IMR-90 (cell line): Measurements from ENCODE around the gene UBA7. TPM values are rescaled to one million over a fixed set of nuclear protein-coding genes. Genes with fewer than 3 reads are reported as not detected.

Experiments
- ATAC-seq: fragments of 200-7000 bp; cut with Tn5 transposase; 2 replicates; pipeline ENCODE4 v1.9.1; 2020; ENCODE audit warnings: low read depth, mild to moderate bottlenecking, moderate library complexity
- BruUV-seq: library from RNA; stranded (reverse); fragments of 400-500 nt; replicated peaks from 2 replicates; lab custom pipeline; 2021; lab: Mats Ljungman, UMichigan
- CTCF ChIA-PET: fragments of 300-600 bp; formaldehyde crosslinking; extraction: SDS; loops from one replicate; lab custom pipeline; 2021; ENCODE audit warnings: antibody characterized with exemption; lab: Yijun Ruan, JAX
- POLR2A ChIA-PET: fragments of 300-600 bp; sonication (Branson Sonifier 250); formaldehyde crosslinking; loops from one replicate; lab custom pipeline; 2022; ENCODE audit warnings: antibody characterized with exemption; ENCODE audit not compliant: unreplicated experiment; lab: Charles Lee
- DNase-seq: peaks from one replicate; pipeline ENCODE4 v3.0.0; 2013
- H2AFZ ChIP-seq: replicated peaks from 2 replicates; pipeline ENCODE3; 2013; ENCODE audit warnings: low read length, mild to moderate bottlenecking; ENCODE audit not compliant: poor library complexity
- H2AK5ac ChIP-seq: 2 replicates; pipeline ENCODE4 v1.6.1; 2013; ENCODE audit warnings: low read depth, low read length, inconsistent platforms
- H2AK9ac ChIP-seq: replicated peaks from 2 replicates; pipeline ENCODE3; 2013; ENCODE audit warnings: mild to moderate bottlenecking, low read depth, low read length, moderate library complexity; ENCODE audit not compliant: poor library complexity
- H2BK120ac ChIP-seq: 2 replicates; pipeline ENCODE4 v1.6.1; 2013; ENCODE audit warnings: low read depth, low read length, inconsistent platforms
- H2BK15ac ChIP-seq: 3 replicates; pipeline ENCODE4 v1.6.1; 2013; ENCODE audit warnings: low read depth, low read length, inconsistent platforms
- H2BK20ac ChIP-seq: 2 replicates; pipeline ENCODE4 v1.6.1; 2013; ENCODE audit warnings: low read depth, mild to moderate bottlenecking, inconsistent platforms, low read length, moderate library complexity
- H2BK5ac ChIP-seq: 2 replicates; pipeline ENCODE4 v1.6.1; 2013; ENCODE audit warnings: mild to moderate bottlenecking, low read depth, low read length, inconsistent platforms; ENCODE audit not compliant: poor library complexity, severe bottlenecking
- H3K14ac ChIP-seq: replicated peaks from 2 replicates; pipeline ENCODE4 v1.6.1; 2013; ENCODE audit warnings: low read depth, low read length, inconsistent platforms
- H3K18ac ChIP-seq: 2 replicates; pipeline ENCODE4 v1.6.1; 2013; ENCODE audit warnings: low read depth, low read length, control low read depth
- H3K23ac ChIP-seq: 2 replicates; pipeline ENCODE4 v1.6.1; 2013; ENCODE audit warnings: low read depth, low read length, inconsistent platforms
- H3K27ac ChIP-seq: 2 replicates; pipeline ENCODE4 v1.5.1; 2013; ENCODE audit warnings: mild to moderate bottlenecking, control low read depth, low read length; ENCODE audit not compliant: insufficient read depth
- H3K27me3 ChIP-seq: 2 replicates; pipeline ENCODE4 v1.6.1; 2013; ENCODE audit warnings: low read length; ENCODE audit not compliant: control insufficient read depth, insufficient read depth
- H3K36me3 ChIP-seq: 2 replicates; pipeline ENCODE4 v1.6.1; 2013; ENCODE audit warnings: low read length, mixed read lengths; ENCODE audit not compliant: control insufficient read depth, insufficient read depth
- H3K4ac ChIP-seq: 2 replicates; pipeline ENCODE4 v1.6.1; 2013; ENCODE audit warnings: low read depth, low read length, inconsistent platforms
- H3K4me1 ChIP-seq: 2 replicates; pipeline ENCODE4 v1.6.1; 2013; ENCODE audit warnings: low read length, mixed read lengths; ENCODE audit not compliant: control insufficient read depth, insufficient read depth
- H3K4me2 ChIP-seq: 2 replicates; pipeline ENCODE4 v1.6.1; 2013; ENCODE audit warnings: low read depth, mild to moderate bottlenecking, control low read depth, low read length, moderate library complexity
- H3K4me3 ChIP-seq: 2 replicates; pipeline ENCODE4 v1.5.1; 2013; ENCODE audit warnings: low read depth, mild to moderate bottlenecking, control low read depth, low read length, moderate library complexity; ENCODE audit not compliant: insufficient read depth
- H3K56ac ChIP-seq: 2 replicates; pipeline ENCODE4 v1.6.1; 2013; ENCODE audit warnings: low read length, inconsistent platforms; ENCODE audit not compliant: insufficient read depth; ENCODE audit errors: extremely low read depth
- H3K79me1 ChIP-seq, 2 experiments: 2 replicates each; pipeline ENCODE4 v1.6.1; 2013; ENCODE audit warnings: low read length in 2 of 2, inconsistent platforms in 1 of 2, low read depth in 1 of 2
- H3K9ac ChIP-seq: 2 replicates; pipeline ENCODE4 v1.6.1; 2013; ENCODE audit warnings: low read depth, low read length, control low read depth
- H3K9me1 ChIP-seq: 2 replicates; pipeline ENCODE4 v1.6.1; 2013; ENCODE audit warnings: low read length, inconsistent platforms; ENCODE audit not compliant: insufficient read depth
- H3K9me3 ChIP-seq: 2 replicates; pipeline ENCODE4 v1.6.1; 2013; ENCODE audit warnings: low read length; ENCODE audit not compliant: control insufficient read depth, insufficient read depth
- H4K20me1 ChIP-seq: 2 replicates; pipeline ENCODE4 v1.6.1; 2013; ENCODE audit warnings: low read length, inconsistent platforms; ENCODE audit not compliant: insufficient read depth
- H4K5ac ChIP-seq: 2 replicates; pipeline ENCODE4 v1.6.1; 2013; ENCODE audit warnings: mild to moderate bottlenecking, low read depth, low read length, control low read depth
- H4K8ac ChIP-seq, 2 experiments: 2 replicates each; pipeline ENCODE4 v1.6.1; 2013; ENCODE audit warnings: low read depth in 2 of 2, low read length in 2 of 2, control low read depth in 1 of 2, inconsistent platforms in 1 of 2
- H4K91ac ChIP-seq: 2 replicates; pipeline ENCODE4 v1.6.1; 2013; ENCODE audit warnings: low read depth, low read length, inconsistent platforms; ENCODE audit not compliant: insufficient read depth
- ELK1 ChIP-seq: fragments of 150-350 bp; IDR thresholded peaks from 2 replicates; pipeline ENCODE4 v1.6.1; 2016; ENCODE audit warnings: low read depth, mild to moderate bottlenecking, low read length, moderate library complexity, borderline replicate concordance
- FOS ChIP-seq: fragments of 150-350 bp; IDR thresholded peaks from 2 replicates; pipeline ENCODE4 v1.6.1; 2016; ENCODE audit warnings: low read depth, low read length
- NFE2L2 ChIP-seq: fragments of 150-350 bp; IDR thresholded peaks from 2 replicates; pipeline ENCODE4 v1.6.1; 2016; ENCODE audit warnings: low read depth, mild to moderate bottlenecking, low read length
- RCOR1 ChIP-seq: IDR thresholded peaks from 2 replicates; pipeline ENCODE4 v1.6.1; 2012; ENCODE audit warnings: mild to moderate bottlenecking, low read length, improper control_type of control experiment; ENCODE audit not compliant: insufficient replicate concordance
- WGBS, 2 experiments: methylation state at CpG; one replicate each; pipeline versions ENCODE4 v1.1.5 to v1.1.7; 2013; ENCODE audit warnings: missing lambda C conversion rate in 2 of 2; ENCODE audit not compliant: insufficient read length in 1 of 2; ENCODE audit errors: extremely low coverage in 2 of 2; 5-methylcytosine and 5-hydroxymethylcytosine counted together
- dilution Hi-C: fragments of 300-500 bp; cut with HindIII; formaldehyde crosslinking; loops from one replicate; pipeline ENCODE4 v1.14.3; 2018; ENCODE audit warnings: low sequenced_read_pairs; ENCODE audit not compliant: unreplicated experiment
- in situ Hi-C: fragments of 300-500 bp; cut with MboI; formaldehyde crosslinking; loops from 3 replicates; pipeline ENCODE4 v1.14.3; 2019; ENCODE audit warnings: low sequenced_read_pairs, inconsistent platforms, mixed read lengths
- intact Hi-C: fragments of 100-400 bp; cut with micrococcal nuclease; formaldehyde crosslinking; loops from 2 replicates; pipeline ENCODE4 v1.10.0; 2022
- polyA plus RNA-seq, 3 experiments: library from polyadenylated mRNA; depleted of rRNA; stranded (reverse); fragments of >200 nt; gene quantifications; 2 replicates each; pipeline ENCODE4 v1.2.3, GENCODE V29; 2012; ENCODE audit warnings: low replicate concordance in 1 of 3
- total RNA-seq: library from RNA; depleted of rRNA; stranded (reverse); fragments of >200 nt; gene quantifications from 2 replicates; pipeline ENCODE4 v1.2.3, GENCODE V29; 2012

The UBA7 gene
- total and polyA plus RNA-seq, 2 of the 4 experiments (the other 2 are of a cell fraction), result 18.6 to 57.8 TPM

GRCh38 chr3:49761661-49762060 is 52.1 kb downstream of the UBA7 start:
- H3K4me3 ChIP-seq, result no peak overlapping the region
- H3K4ac ChIP-seq, result no peak overlapping the region
- no peaks in the 10 kb centered on the region for H3K27me3 ChIP-seq
- no peak overlapping the region for H2BK20ac ChIP-seq
- no peak overlapping the region for H3K23ac ChIP-seq
- H3K4me1 ChIP-seq, result no peaks in the 10 kb centered on the region
- ChIA-PET POLR2A (no interaction called here), CTCF (no interaction called here)
- H2AK9ac ChIP-seq, result no peak overlapping the region
- no peak overlapping the region for H2BK120ac ChIP-seq
- H4K91ac ChIP-seq, result no peak overlapping the region
- peaks cover 5% of the 10 kb centered on the region; the same call in 1 of the 2 replicates for H3K9me1 ChIP-seq
- no peak overlapping the region for H3K9ac ChIP-seq
- intact Hi-C loops, result no loop called here
- no peak overlapping the region for H2AFZ ChIP-seq
- H4K5ac ChIP-seq, result no peak overlapping the region
- no TSS peak for BruUV-seq
- no peak overlapping the region for H2AK5ac ChIP-seq
- no peak overlapping the region for H3K27ac ChIP-seq
- no CpG with 5 or more reads among the region's 3 CpGs for WGBS, 2 experiments
- peaks cover 39 to 65% of the 10 kb centered on the region in 2 experiments for H3K79me1 ChIP-seq
- DNase-seq (no peak), ATAC-seq (no peak)
- H2BK5ac ChIP-seq, result no peak overlapping the region
- peaks cover 56% of the 10 kb centered on the region for H4K20me1 ChIP-seq
- H3K36me3 ChIP-seq, result peaks cover 7% of the 10 kb centered on the region
- no peak overlapping the region for H3K56ac ChIP-seq
- dilution Hi-C loops, result no loop called here
- no peaks in the 10 kb centered on the region for H3K9me3 ChIP-seq
- no peak overlapping the region for H3K18ac ChIP-seq
- in situ Hi-C loops, result no loop called here
- no peak overlapping the region for H4K8ac ChIP-seq
- H3K4me2 ChIP-seq, result no peak overlapping the region
- no peak overlapping the region for H3K14ac ChIP-seq
- TF ChIP-seq ELK1 (no peak), RCOR1 (no peak), NFE2L2 (no peak), FOS (no peak)
- no peak overlapping the region for H2BK15ac ChIP-seq
